K562 (cell line): ENCODE data around the gene ZNF440. TPM values are rescaled to one million over a fixed set of nuclear protein-coding genes. Genes with fewer than 3 reads are reported as not detected.

Experiments
- GABPB1 ChIP-seq: sonication (generic); formaldehyde crosslinking; IDR thresholded peaks from 2 replicates; pipeline ENCODE4 v1.8.0; 2022; ENCODE audit warnings: mild to moderate bottlenecking, missing genetic modification reagents
- GATA2 ChIP-seq: sonication (generic); formaldehyde crosslinking; IDR thresholded peaks from 2 replicates; pipeline ENCODE4 v1.4.0; 2020; ENCODE audit warnings: mild to moderate bottlenecking, missing genetic modification reagents
- MGA ChIP-seq: fragments of 450-650 bp; IDR thresholded peaks from 2 replicates; pipeline ENCODE4 v1.6.1; 2016; ENCODE audit warnings: mild to moderate bottlenecking, moderate library complexity
- NEUROD1 ChIP-seq: fragments of 150-350 bp; IDR thresholded peaks from 2 replicates; pipeline ENCODE4 v1.6.1; 2014; ENCODE audit warnings: borderline replicate concordance, low read length, low read depth; ENCODE audit not compliant: partially characterized antibody
- PCBP1 ChIP-seq: fragments of 200-400 bp; formaldehyde crosslinking; IDR thresholded peaks from 2 replicates; pipeline ENCODE4 v1.6.1; 2018; ENCODE audit warnings: mild to moderate bottlenecking, low read depth, low read length; ENCODE audit not compliant: poor library complexity, severe bottlenecking
- POLR2B ChIP-seq: fragments of 450-650 bp; IDR thresholded peaks from 2 replicates; pipeline ENCODE4 v1.6.1; 2018; ENCODE audit warnings: low read depth; ENCODE audit not compliant: partially characterized antibody
- SP2 ChIP-seq: IDR thresholded peaks from 2 replicates; pipeline ENCODE4 v1.6.1; 2011; ENCODE audit warnings: mild to moderate bottlenecking, low read depth, low read length, moderate library complexity; ENCODE audit not compliant: poor library complexity, severe bottlenecking; ENCODE audit errors: extremely low read depth
- ZBTB8A ChIP-seq: fragments of 450-650 bp; IDR thresholded peaks from 2 replicates; pipeline ENCODE4 v1.6.1; 2018; ENCODE audit warnings: mild to moderate bottlenecking, moderate library complexity; ENCODE audit not compliant: partially characterized antibody
- ZNF282 ChIP-seq: sonication (generic); formaldehyde crosslinking; IDR thresholded peaks from 2 replicates; pipeline ENCODE4 v1.8.1; 2023; ENCODE audit warnings: missing genetic modification reagents
- polyA plus RNA-seq, 8 experiments: library from polyadenylated mRNA; depleted of rRNA in 4 of 8; stranded (reverse) in 5 of 8; unstranded in 3 of 8; fragments of >200 nt; fragmentation: Nextera tagmentation in 2 of 8; fragmentation: Illumina TruSeq in 1 of 8; extraction: Ambion mirVana in 2 of 8; extraction: Trizol in 1 of 8; gene quantifications; 2 replicates each; pipeline versions ENCODE4 v1.2.1 to v1.2.3, GENCODE V29; 2011 to 2014; ENCODE audit warnings: inconsistent platforms in 1 of 8, missing spikeins in 1 of 8
- total RNA-seq, 7 experiments: library from RNA; depleted of rRNA in 6 of 7; stranded (reverse); fragments of >200 nt in 6 of 7; fragmentation: Illumina TruSeq in 2 of 7; extraction: Trizol in 2 of 7; gene quantifications; 2 replicates each; pipeline versions ENCODE4 v1.2.1 to v1.2.3, GENCODE V29; 2011 to 2021; ENCODE audit warnings: low replicate concordance in 1 of 7
- TF ChIP-seq, protein P1 (sequence below): fragments of 450-650 bp; IDR thresholded peaks from 2 replicates; pipeline ENCODE4 v1.6.1; 2016
- TF ChIP-seq, protein P2 (sequence below): fragments of 450-650 bp; IDR thresholded peaks from 2 replicates; pipeline ENCODE4 v1.6.1; 2014; ENCODE audit warnings: low read depth, mild to moderate bottlenecking, moderate library complexity, borderline replicate concordance

Gene ZNF440
- total and polyA plus RNA-seq, 9 of the 15 experiments (the other 6 are each of a cell fraction or from before 2014, with no cell fraction given): 5.9 to 32.6 (median 13.4) TPM

DNA sequence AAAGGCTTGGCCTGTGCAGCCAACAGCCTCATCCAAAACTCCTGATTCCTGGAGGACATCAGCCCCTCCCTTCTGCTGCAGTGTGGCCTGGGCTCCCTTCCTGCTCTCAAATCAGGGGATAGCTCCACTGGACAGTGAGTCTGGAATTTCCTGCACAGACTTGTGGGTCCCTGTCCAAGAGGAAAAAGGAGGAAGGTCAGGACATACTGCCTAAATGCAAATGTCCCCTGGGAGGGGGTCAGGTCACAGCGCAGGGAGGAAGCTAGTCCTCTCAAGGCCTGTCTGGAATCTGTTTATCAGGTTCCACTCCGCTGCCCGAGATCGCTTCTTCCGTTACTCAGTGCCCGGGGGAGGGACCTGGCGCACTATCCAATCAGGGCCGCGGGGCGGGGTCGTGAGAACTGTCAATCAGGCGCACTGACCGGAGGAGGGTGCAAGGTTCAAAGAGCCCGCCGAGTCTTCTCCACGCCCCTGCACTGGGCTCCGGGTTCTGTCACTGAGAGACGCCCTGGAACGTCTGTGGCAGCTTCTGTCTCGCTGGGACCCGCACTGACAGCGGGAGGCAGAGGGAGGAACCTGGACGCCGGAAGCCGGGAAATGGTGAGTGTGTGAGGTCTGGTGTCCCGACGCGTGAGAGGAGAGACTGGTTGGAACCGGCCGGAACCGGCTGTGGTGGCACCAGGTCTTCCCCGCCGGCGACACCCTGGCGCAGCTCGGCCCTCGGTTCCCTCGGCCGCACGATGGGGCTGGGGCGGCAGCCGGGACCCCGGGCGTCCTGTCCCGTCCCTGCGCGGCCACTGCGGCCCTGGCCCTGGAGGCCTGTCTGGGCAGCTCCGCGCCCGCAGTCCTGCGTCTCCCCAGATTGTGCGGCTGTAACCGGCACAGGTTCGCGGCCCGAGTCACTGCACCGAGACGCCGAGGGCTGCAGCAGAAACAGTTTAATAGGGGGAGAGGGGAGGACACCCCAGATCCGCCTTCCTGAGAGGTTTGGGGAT is 47.2 kb upstream of the ZNF440 start, which contains the start of gene ZNF441 (continued):
- TF ChIP-seq POLR2B (peak; percentile 70), GABPB1 (peak; percentile 85), ZBTB8A (no peak), GATA2 (CRISPR knock-in tag) (peak; percentile 43; the same call in 1 of the 2 replicates), NEUROD1 (peak; percentile 32), PCBP1 (peak; percentile 19), SP2 (peak; percentile 56), MGA (peak; percentile 79), ZNF282 (0 out of 2 replicates have a peak, but pooled peaks have one; percentile 36)
- TF ChIP-seq, protein P1, sequence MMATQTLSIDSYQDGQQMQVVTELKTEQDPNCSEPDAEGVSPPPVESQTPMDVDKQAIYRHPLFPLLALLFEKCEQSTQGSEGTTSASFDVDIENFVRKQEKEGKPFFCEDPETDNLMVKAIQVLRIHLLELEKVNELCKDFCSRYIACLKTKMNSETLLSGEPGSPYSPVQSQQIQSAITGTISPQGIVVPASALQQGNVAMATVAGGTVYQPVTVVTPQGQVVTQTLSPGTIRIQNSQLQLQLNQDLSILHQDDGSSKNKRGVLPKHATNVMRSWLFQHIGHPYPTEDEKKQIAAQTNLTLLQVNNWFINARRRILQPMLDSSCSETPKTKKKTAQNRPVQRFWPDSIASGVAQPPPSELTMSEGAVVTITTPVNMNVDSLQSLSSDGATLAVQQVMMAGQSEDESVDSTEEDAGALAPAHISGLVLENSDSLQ: peak; percentile 99
- TF ChIP-seq, protein P2, sequence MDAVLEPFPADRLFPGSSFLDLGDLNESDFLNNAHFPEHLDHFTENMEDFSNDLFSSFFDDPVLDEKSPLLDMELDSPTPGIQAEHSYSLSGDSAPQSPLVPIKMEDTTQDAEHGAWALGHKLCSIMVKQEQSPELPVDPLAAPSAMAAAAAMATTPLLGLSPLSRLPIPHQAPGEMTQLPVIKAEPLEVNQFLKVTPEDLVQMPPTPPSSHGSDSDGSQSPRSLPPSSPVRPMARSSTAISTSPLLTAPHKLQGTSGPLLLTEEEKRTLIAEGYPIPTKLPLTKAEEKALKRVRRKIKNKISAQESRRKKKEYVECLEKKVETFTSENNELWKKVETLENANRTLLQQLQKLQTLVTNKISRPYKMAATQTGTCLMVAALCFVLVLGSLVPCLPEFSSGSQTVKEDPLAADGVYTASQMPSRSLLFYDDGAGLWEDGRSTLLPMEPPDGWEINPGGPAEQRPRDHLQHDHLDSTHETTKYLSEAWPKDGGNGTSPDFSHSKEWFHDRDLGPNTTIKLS: peak; percentile 76; the same call in 1 of the 2 replicates
